KMS-11 (cell line): ENCODE results near the gene RAB8B.

Experiments
- H2AFZ ChIP-seq: fragments of 200-600 bp; sonication (generic); 2 replicates; pipeline ENCODE4 v1.6.1; 2016; ENCODE audit warnings: antibody characterized with exemption, mixed run types, low read depth
- H3K27ac ChIP-seq: fragments of 200-600 bp; sonication (generic); 2 replicates; pipeline ENCODE4 v1.6.1; 2016; ENCODE audit warnings: mild to moderate bottlenecking, mixed run types
- H3K27me3 ChIP-seq: fragments of 200-600 bp; sonication (generic); 2 replicates; pipeline ENCODE4 v1.6.1; 2017; ENCODE audit warnings: mild to moderate bottlenecking, low read depth, mixed run types, moderate library complexity; ENCODE audit not compliant: insufficient read depth
- H3K36me3 ChIP-seq: fragments of 200-600 bp; sonication (generic); 2 replicates; pipeline ENCODE4 v1.6.1; 2017; ENCODE audit warnings: mild to moderate bottlenecking, mixed run types; ENCODE audit not compliant: insufficient read depth
- H3K4me1 ChIP-seq: fragments of 200-600 bp; sonication (generic); 2 replicates; pipeline ENCODE4 v1.6.1; 2016; ENCODE audit warnings: mild to moderate bottlenecking, low read depth, mixed run types; ENCODE audit not compliant: poor library complexity, severe bottlenecking
- H3K4me2 ChIP-seq: fragments of 200-600 bp; sonication (generic); 2 replicates; pipeline ENCODE4 v1.7.0; 2016; ENCODE audit warnings: mild to moderate bottlenecking, mixed run types
- H3K4me3 ChIP-seq: fragments of 200-600 bp; sonication (generic); IDR thresholded peaks from 2 replicates; pipeline ENCODE4 v1.6.1; 2017; ENCODE audit warnings: low read depth, low read length, mixed read lengths; ENCODE audit not compliant: insufficient read depth
- H3K79me2 ChIP-seq: fragments of 200-600 bp; sonication (generic); 2 replicates; pipeline ENCODE4 v1.6.1; 2016; ENCODE audit warnings: low read depth, mixed run types; ENCODE audit not compliant: insufficient read depth
- H3K9ac ChIP-seq: fragments of 200-600 bp; sonication (generic); 2 replicates; pipeline ENCODE4 v1.6.1; 2016; ENCODE audit warnings: mild to moderate bottlenecking, mixed run types
- H4K20me1 ChIP-seq: fragments of 200-600 bp; sonication (generic); 2 replicates; pipeline ENCODE4 v1.6.1; 2016; ENCODE audit warnings: mild to moderate bottlenecking, mixed run types; ENCODE audit not compliant: insufficient read depth
- TF ChIP-seq, protein P1 (sequence below): fragments of 200-600 bp; sonication (generic); conservative IDR thresholded peaks from 2 replicates; pipeline ENCODE4 v1.6.1; 2017; ENCODE audit warnings: low read depth, mild to moderate bottlenecking, antibody characterized with exemption, low read length, moderate library complexity, mixed read lengths

The RAB8B gene

DNA sequence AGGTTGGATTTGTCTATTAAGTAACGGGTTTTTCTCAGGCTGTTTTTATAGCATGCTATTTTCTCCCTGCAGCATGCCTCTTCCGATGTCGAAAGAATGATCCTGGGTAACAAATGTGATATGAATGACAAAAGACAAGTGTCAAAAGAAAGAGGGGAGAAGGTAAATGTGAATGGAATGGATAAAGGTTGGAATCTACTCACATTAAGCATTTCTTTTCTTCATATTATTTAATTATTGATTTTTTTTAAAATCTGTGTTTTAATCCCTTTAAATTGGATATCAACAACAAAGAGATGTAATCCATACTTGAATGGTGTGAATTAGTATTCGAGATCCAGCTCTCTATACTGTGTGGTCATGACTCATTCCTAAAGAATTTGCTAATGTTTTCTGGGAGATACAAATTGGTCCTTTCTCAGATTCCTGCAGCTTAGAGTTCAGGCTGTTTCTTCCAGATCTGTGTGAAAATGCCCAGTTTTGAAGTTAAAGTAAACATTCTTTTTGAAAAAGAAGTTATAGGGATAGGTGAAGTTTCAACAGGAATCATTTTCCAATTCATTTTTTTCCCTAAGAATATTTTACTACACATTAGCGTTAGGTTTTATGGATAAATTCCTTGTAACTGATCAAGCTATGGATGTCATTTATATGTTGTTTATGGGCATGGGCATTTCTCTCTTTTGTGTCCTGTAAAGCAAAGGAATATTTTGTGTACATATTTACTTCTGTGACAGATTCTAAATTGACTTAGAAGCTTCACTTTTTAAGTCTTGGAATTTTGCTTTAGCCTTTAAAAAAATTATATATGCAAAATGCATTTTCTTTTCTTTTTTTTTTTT, 67.2 kb downstream of the RAB8B start:
- H3K4me1 ChIP-seq = no peaks in the 10 kb centered on the region
- no peaks in the 10 kb centered on the region for H3K36me3 ChIP-seq
- no peaks in the 10 kb centered on the region for H3K27me3 ChIP-seq
- H2AFZ ChIP-seq = no peak overlapping the region
- no peak overlapping the region for H3K27ac ChIP-seq
- no peak overlapping the region for H3K9ac ChIP-seq
- TF ChIP-seq, protein P1, sequence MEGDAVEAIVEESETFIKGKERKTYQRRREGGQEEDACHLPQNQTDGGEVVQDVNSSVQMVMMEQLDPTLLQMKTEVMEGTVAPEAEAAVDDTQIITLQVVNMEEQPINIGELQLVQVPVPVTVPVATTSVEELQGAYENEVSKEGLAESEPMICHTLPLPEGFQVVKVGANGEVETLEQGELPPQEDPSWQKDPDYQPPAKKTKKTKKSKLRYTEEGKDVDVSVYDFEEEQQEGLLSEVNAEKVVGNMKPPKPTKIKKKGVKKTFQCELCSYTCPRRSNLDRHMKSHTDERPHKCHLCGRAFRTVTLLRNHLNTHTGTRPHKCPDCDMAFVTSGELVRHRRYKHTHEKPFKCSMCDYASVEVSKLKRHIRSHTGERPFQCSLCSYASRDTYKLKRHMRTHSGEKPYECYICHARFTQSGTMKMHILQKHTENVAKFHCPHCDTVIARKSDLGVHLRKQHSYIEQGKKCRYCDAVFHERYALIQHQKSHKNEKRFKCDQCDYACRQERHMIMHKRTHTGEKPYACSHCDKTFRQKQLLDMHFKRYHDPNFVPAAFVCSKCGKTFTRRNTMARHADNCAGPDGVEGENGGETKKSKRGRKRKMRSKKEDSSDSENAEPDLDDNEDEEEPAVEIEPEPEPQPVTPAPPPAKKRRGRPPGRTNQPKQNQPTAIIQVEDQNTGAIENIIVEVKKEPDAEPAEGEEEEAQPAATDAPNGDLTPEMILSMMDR = no peak
- no peaks in the 10 kb centered on the region for H3K79me2 ChIP-seq
- H4K20me1 ChIP-seq = no peaks in the 10 kb centered on the region
- no peak overlapping the region for H3K4me2 ChIP-seq
- no peak overlapping the region for H3K4me3 ChIP-seq

DNA sequence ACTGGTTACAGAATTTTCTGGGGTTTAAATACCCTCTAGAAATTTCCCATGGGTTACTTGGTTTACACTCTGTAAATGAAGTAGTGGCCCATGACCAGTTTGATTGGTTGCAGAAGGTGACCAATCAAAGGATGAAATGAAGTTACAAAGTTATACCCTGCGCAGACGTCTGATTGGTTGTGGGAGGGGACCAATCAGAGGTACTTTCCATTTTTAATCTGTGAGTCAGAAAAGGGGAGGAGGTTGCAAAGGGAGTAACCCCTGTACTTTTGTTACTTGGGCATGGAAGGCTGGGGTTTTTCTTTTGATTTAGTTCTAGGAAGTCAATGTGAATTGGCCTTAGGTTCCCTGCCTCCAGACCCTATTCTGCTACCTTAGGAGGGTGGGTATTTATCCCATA, 69.3 kb downstream of the RAB8B start:
- TF ChIP-seq, protein P1 = no peak
- no peak overlapping the region for H3K9ac ChIP-seq
- H3K36me3 ChIP-seq = no peaks in the 10 kb centered on the region
- H3K4me3 ChIP-seq = no peak overlapping the region
- no peaks in the 10 kb centered on the region for H3K4me1 ChIP-seq
- no peak overlapping the region for H3K4me2 ChIP-seq
- no peaks in the 10 kb centered on the region for H3K79me2 ChIP-seq
- no peaks in the 10 kb centered on the region for H4K20me1 ChIP-seq
- H2AFZ ChIP-seq = no peak overlapping the region
- H3K27ac ChIP-seq = no peak overlapping the region
- H3K27me3 ChIP-seq = no peaks in the 10 kb centered on the region

DNA sequence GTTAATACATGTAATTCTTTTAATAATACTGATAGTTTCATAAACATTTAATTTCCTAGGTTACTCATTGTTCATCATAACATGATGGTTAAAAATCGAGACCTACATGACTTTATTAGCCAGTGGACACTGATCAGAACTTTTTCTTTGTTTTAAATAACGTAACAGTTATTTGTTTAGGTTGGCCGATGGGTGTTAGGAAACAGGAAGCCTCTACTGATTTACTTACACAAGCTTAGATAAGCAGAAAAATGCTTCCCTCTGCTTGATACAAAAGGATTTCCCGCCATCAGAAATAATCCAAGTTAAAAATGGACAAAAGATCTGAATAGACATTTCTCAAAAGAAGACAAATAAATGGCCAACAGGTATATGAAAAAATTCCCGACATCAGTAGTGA, 71.4 kb downstream of the RAB8B start:
- Histone ChIP-seq H3K79me2 (no peaks in the 10 kb centered on the region), H3K36me3 (no peaks in the 10 kb centered on the region), H3K9ac (no peak overlapping the region), H3K4me2 (no peak overlapping the region), H3K27ac (no peak overlapping the region), H3K4me3 (no peak overlapping the region), H3K27me3 (no peaks in the 10 kb centered on the region), H2AFZ (no peak overlapping the region), H3K4me1 (no peaks in the 10 kb centered on the region), H4K20me1 (no peaks in the 10 kb centered on the region)
- TF ChIP-seq, protein P1 = no peak

DNA sequence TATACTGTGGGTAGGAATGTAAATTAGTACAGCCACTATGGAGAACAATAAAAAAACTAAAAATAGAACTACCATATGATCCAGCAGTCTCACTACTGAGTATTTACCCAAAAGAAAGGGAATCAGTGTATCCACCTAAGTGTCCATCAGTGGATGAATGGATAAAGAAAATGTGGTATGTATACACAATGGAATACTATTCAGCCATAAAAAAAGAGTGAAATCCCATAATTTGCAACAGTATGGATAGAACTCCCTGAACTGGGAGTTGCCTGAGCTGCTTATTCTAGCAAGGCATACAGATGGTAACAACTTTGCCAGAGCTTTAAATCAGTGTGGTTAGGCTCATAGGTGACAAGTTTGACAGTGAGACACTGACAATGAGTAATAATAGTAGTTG, 71.9 kb downstream of the RAB8B start:
- H3K27ac ChIP-seq = no peak overlapping the region
- no peak overlapping the region for H2AFZ ChIP-seq
- no peaks in the 10 kb centered on the region for H3K79me2 ChIP-seq
- no peaks in the 10 kb centered on the region for H3K27me3 ChIP-seq
- TF ChIP-seq, protein P1 = no peak
- no peaks in the 10 kb centered on the region for H3K36me3 ChIP-seq
- no peaks in the 10 kb centered on the region for H3K4me1 ChIP-seq
- no peaks in the 10 kb centered on the region for H4K20me1 ChIP-seq
- no peak overlapping the region for H3K9ac ChIP-seq
- no peak overlapping the region for H3K4me3 ChIP-seq
- no peak overlapping the region for H3K4me2 ChIP-seq
